ENCODE measurements around the gene BTD. TPM values are rescaled to one million over a fixed set of nuclear protein-coding genes. Genes with fewer than 3 reads are reported as not detected.
A peak's percentile ranks its signal among the peaks of the same experiment; 100 is the strongest.

The BTD gene
- total and polyA plus RNA-seq, 10 of the 15 experiments (the other 5 are each of a cell fraction or from before 2014, with no cell fraction given), result 3.4 to 10.3 (median 5.0) TPM

- TF ChIP-seq MLLT1 (IDR thresholded peaks at IDR 0.05) (no peak), PBX3 (IDR thresholded peaks at IDR 0.05; ENCODE audit: insufficient replicate concordance, low read depth, low read length) (no peak), IKZF2 (IDR thresholded peaks at IDR 0.05) (peak; percentile 98), SMC3 (IDR thresholded peaks at IDR 0.05; ENCODE audit: borderline replicate concordance, low read length) (no peak), MXI1 (IDR thresholded peaks at IDR 0.05; ENCODE audit: low read depth, low read length) (no peak), CREB1 (IDR thresholded peaks at IDR 0.05; ENCODE audit: low read depth) (peak; percentile 50; the same call in 1 of the 2 replicates), EP300 (IDR thresholded peaks at IDR 0.05; ENCODE audit: borderline replicate concordance in 1 of 2, control insufficient read depth in 1 of 2, low read depth in 2 of 2, low read length in 2 of 2) (peak; percentile 56 to 86; a peak in 3 of 4 replicates), RELB (IDR thresholded peaks at IDR 0.05; ENCODE audit: low read depth) (peak; percentile 91), SMARCA5 (IDR thresholded peaks at IDR 0.05) (no peak), NFXL1 (IDR thresholded peaks at IDR 0.05; ENCODE audit: borderline replicate concordance) (no peak), ZNF687 (IDR thresholded peaks at IDR 0.05) (no peak), FOXM1 (IDR thresholded peaks at IDR 0.05; ENCODE audit: low read depth, low read length) (peak; percentile 70), NBN (IDR thresholded peaks at IDR 0.05) (peak; percentile 73; the same call in 1 of the 2 replicates)
These were observed 45.0 kb upstream of the BTD start (continued) for GRCh38 chr3:15556512-15556911.
